ENCODE measurements around the gene CXCR6. TPM values are rescaled to one million over a fixed set of nuclear protein-coding genes. Genes with fewer than 3 reads are reported as not detected.

The CXCR6 gene
- total RNA-seq, 2 donors from 2014 or later = not detected

DNA sequence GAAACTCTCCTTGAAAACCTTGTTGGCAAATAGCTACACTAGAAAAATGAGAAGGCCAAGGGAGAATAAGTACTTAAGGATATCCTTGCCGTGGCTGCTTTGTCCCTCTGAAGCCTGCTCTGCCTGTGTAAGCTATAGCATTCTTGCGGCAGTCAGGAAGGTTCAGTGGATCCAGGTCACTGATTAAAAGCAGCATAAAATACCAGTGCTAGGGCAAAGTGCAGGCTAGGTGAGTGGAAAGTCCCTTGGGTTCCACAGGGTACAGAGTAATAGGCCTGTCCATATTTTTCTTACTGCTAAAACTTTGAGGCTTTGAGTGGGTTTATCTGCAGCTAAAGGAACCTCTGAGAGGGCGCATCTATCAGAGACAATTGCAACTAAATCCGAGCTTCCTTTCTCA lies 10.3 kb downstream of the CXCR6 start:
- peaks cover 79% of the 10 kb centered on the region for H3K36me3 ChIP-seq (ENCODE audit: control insufficient read depth, insufficient read depth, low read length)
- no peak overlapping the region for H3K27ac Mint-ChIP-seq
- TF ChIP-seq, protein P1, sequence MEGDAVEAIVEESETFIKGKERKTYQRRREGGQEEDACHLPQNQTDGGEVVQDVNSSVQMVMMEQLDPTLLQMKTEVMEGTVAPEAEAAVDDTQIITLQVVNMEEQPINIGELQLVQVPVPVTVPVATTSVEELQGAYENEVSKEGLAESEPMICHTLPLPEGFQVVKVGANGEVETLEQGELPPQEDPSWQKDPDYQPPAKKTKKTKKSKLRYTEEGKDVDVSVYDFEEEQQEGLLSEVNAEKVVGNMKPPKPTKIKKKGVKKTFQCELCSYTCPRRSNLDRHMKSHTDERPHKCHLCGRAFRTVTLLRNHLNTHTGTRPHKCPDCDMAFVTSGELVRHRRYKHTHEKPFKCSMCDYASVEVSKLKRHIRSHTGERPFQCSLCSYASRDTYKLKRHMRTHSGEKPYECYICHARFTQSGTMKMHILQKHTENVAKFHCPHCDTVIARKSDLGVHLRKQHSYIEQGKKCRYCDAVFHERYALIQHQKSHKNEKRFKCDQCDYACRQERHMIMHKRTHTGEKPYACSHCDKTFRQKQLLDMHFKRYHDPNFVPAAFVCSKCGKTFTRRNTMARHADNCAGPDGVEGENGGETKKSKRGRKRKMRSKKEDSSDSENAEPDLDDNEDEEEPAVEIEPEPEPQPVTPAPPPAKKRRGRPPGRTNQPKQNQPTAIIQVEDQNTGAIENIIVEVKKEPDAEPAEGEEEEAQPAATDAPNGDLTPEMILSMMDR (conservative IDR thresholded peaks at IDR 0.05) = no peak
- no peak for DNase-seq
- H3K27me3 ChIP-seq (ENCODE audit: control insufficient read depth, insufficient read depth, low read length, poor library complexity, severe bottlenecking) = no peaks in the 10 kb centered on the region
- H3K36me3 Mint-ChIP-seq (ENCODE audit: low read depth) = peaks cover 59% of the 10 kb centered on the region
- WGBS, 2 experiments (ENCODE audit: insufficient coverage in 1 of 2, insufficient read length in 1 of 2) = 81 to 83% methylated on average over 4 of the region's 4 CpGs
- no peaks in the 10 kb centered on the region for H3K9me3 ChIP-seq (ENCODE audit: control insufficient read depth, low read length)
- no peaks in the 10 kb centered on the region for H3K4me1 Mint-ChIP-seq
- no peak overlapping the region for H3K9ac ChIP-seq (ENCODE audit: extremely low read depth, low read length, poor library complexity, severe bottlenecking)
- H3K27ac ChIP-seq (ENCODE audit: low read depth, low read length) = no peak overlapping the region
- H3K4me3 Mint-ChIP-seq = no peak overlapping the region
- H3K4me1 ChIP-seq (ENCODE audit: control insufficient read depth, insufficient read depth, low read length) = no peaks in the 10 kb centered on the region
- no peaks in the 10 kb centered on the region for H3K27me3 Mint-ChIP-seq (ENCODE audit: insufficient read depth)
- no peaks in the 10 kb centered on the region for H3K9me3 Mint-ChIP-seq
- H3K4me3 ChIP-seq (ENCODE audit: low read length) = no peak overlapping the region

DNA sequence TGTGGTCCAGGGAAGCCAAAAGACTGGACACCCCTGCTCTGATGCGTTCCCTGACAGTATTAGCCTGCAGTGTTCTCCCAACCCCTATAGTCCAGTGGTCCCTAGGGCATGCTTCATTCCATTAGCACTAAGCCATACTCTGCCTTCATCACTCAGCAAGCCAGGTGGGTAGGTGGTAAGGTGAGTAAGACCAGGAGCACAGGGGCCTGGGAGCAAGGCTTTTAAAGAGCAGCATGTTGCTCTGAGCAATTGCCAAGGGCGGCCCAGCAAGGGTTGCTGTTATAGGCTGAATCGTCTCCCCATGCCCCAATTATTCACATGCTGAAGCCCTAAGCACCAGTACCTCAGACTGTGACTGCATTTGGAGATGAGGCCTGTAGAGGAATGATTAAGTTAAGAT lies 11.0 kb downstream of the CXCR6 start:
- H3K9me3 Mint-ChIP-seq = no peaks in the 10 kb centered on the region
- TF ChIP-seq, protein P1 (conservative IDR thresholded peaks at IDR 0.05) = no peak
- WGBS, 2 experiments (ENCODE audit: insufficient coverage in 1 of 2, insufficient read length in 1 of 2) = 82 to 100% methylated on average over 2 to 3 of the region's 3 CpGs
- no peaks in the 10 kb centered on the region for H3K9me3 ChIP-seq (ENCODE audit: control insufficient read depth, low read length)
- H3K4me1 ChIP-seq (ENCODE audit: control insufficient read depth, insufficient read depth, low read length) = no peaks in the 10 kb centered on the region
- H3K4me3 ChIP-seq (ENCODE audit: low read length) = no peak overlapping the region
- H3K36me3 ChIP-seq (ENCODE audit: control insufficient read depth, insufficient read depth, low read length) = peaks cover 86% of the 10 kb centered on the region
- H3K27ac Mint-ChIP-seq = no peak overlapping the region
- H3K4me1 Mint-ChIP-seq = no peaks in the 10 kb centered on the region
- no peak overlapping the region for H3K4me3 Mint-ChIP-seq
- H3K9ac ChIP-seq (ENCODE audit: extremely low read depth, low read length, poor library complexity, severe bottlenecking) = no peak overlapping the region
- no peak for DNase-seq
- no peaks in the 10 kb centered on the region for H3K27me3 Mint-ChIP-seq (ENCODE audit: insufficient read depth)
- no peaks in the 10 kb centered on the region for H3K27me3 ChIP-seq (ENCODE audit: control insufficient read depth, insufficient read depth, low read length, poor library complexity, severe bottlenecking)
- peaks cover 59% of the 10 kb centered on the region for H3K36me3 Mint-ChIP-seq (ENCODE audit: low read depth)
- no peak overlapping the region for H3K27ac ChIP-seq (ENCODE audit: low read depth, low read length)

DNA sequence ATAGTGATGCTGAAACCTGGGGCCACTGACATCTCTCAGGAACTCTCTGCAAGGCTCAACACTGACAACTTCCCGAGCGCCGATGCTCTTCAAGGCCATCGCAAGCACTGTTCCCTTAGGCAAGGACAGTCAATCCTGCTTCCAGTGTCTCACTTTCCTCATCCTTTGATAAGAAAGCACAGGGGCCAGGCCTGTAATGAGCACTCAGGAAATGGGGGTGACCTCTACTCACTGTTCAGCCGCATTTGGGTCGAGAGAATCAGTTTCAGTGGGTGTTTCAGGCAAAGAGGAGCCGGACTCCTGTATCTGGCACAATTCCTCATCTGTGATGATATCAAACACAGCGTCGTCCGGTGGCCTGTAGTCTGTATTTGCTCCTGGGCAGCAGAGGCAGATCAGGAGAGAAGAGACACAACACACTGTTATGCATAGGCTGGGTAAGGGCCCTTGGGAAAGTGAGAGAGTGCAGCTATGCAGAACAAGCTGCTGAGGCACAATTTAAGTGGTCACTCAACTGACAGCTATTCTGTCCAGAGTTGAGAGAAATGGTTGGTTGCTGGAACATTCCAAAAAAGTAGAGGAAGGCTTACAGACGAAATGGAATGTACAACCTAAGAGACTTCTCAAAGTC lies 11.9 kb downstream of the CXCR6 start:
- Histone ChIP-seq H3K4me3 (ENCODE audit: low read length) (no peak overlapping the region), H3K27me3 (ENCODE audit: control insufficient read depth, insufficient read depth, low read length, poor library complexity, severe bottlenecking) (no peaks in the 10 kb centered on the region), H3K9ac (ENCODE audit: extremely low read depth, low read length, poor library complexity, severe bottlenecking) (no peak overlapping the region), H3K36me3 (ENCODE audit: control insufficient read depth, insufficient read depth, low read length) (peaks cover 87% of the 10 kb centered on the region), H3K4me1 (ENCODE audit: control insufficient read depth, insufficient read depth, low read length) (no peaks in the 10 kb centered on the region), H3K9me3 (ENCODE audit: control insufficient read depth, low read length) (no peaks in the 10 kb centered on the region), H3K27ac (ENCODE audit: low read depth, low read length) (no peak overlapping the region)
- Mint-ChIP-seq H3K27me3 (ENCODE audit: insufficient read depth) (no peaks in the 10 kb centered on the region), H3K36me3 (ENCODE audit: low read depth) (peaks cover 60% of the 10 kb centered on the region), H3K9me3 (no peaks in the 10 kb centered on the region), H3K27ac (no peak overlapping the region), H3K4me3 (no peak overlapping the region), H3K4me1 (no peaks in the 10 kb centered on the region)
- 89 to 94% methylated on average over 9 to 11 of the region's 11 CpGs for WGBS, 2 experiments (ENCODE audit: insufficient coverage in 1 of 2, insufficient read length in 1 of 2)
- no peak for DNase-seq
- TF ChIP-seq, protein P1 (conservative IDR thresholded peaks at IDR 0.05) = no peak

Measured in endodermal cell (in vitro differentiated cells).